ENCODE data around the gene UBAP2. TPM values are rescaled to one million over a fixed set of nuclear protein-coding genes. Genes with fewer than 3 reads are reported as not detected.

UBAP2 gene
- polyA plus RNA-seq, 1 of the 3 experiments (the other 2 are of a cell fraction): 15.8 TPM

- H3K4me1 ChIP-seq (ENCODE audit: control insufficient read depth in 1 of 2, insufficient read depth in 2 of 2, low read depth in 1 of 2, low read length in 1 of 2): no peaks in the 10 kb centered on the region
- peaks cover 5% of the 10 kb centered on the region for H3F3A ChIP-seq (replicated peaks; ENCODE audit: insufficient read depth)
- no peaks in the 10 kb centered on the region for H3K9me2 ChIP-seq
- no peak for TF ChIP-seq RAD21 (IDR thresholded peaks at IDR 0.05; ENCODE audit: low read length)
- TF ChIP-seq FOSL2 (IDR thresholded peaks at IDR 0.05; ENCODE audit: borderline replicate concordance, low read depth): peak; percentile 51; the same call in 1 of the 2 replicates
- no peak for TF ChIP-seq TAF1 (IDR thresholded peaks at IDR 0.05; ENCODE audit: borderline replicate concordance, low read depth, low read length)
- TF ChIP-seq YY1 (IDR thresholded peaks at IDR 0.05; ENCODE audit: low read depth): no peak
- TF ChIP-seq TCF12 (IDR thresholded peaks at IDR 0.05): peak; percentile 38; the same call in 1 of the 2 replicates
- no peak for TF ChIP-seq TEAD4 (IDR thresholded peaks at IDR 0.05; ENCODE audit: borderline replicate concordance, insufficient read depth)
- no peak for TF ChIP-seq FOXM1 (IDR thresholded peaks at IDR 0.05; ENCODE audit: low read depth)
- H4K20me1 ChIP-seq (ENCODE audit: insufficient read depth): no peaks in the 10 kb centered on the region
- WGBS (ENCODE audit: low lambda C conversion rate): 58% methylated on average over 4 of the region's 5 CpGs
- DNase-seq: no peak
- ChIA-PET POLR2A (interaction anchor here (1.9 kb wide), 1 partner anchor 24 kb away, joined by 8 read pairs; the partner anchor contains the start of gene UBAP2), CTCF (interaction anchor here (0.7 to 2.9 kb wide), 21 partner anchors 8 to 259 kb away, joined by 3 to 32 read pairs (median 5); partner anchors contain the start of genes DCAF12, UBAP2 and UBE2R2)
- H3K4me2 ChIP-seq: peak overlapping the region; percentile 15; the same call in 1 of the 2 replicates
- H3K9ac ChIP-seq: no peak overlapping the region
- H3K9me3 ChIP-seq: no peaks in the 10 kb centered on the region
- H3K36me3 ChIP-seq (replicated peaks in 1 of 2; ENCODE audit: control insufficient read depth in 1 of 2, insufficient read depth in 2 of 2, low read length in 1 of 2): no peaks in the 10 kb centered on the region
- H3K4me3 ChIP-seq (ENCODE audit: low read depth in 2 of 2, low read length in 1 of 2): no peak overlapping the region
- H3K27me3 ChIP-seq (ENCODE audit: insufficient read depth): no peaks in the 10 kb centered on the region
- H2AFZ ChIP-seq (ENCODE audit: low read depth): peak overlapping the region; percentile 84
- H3K27ac ChIP-seq (ENCODE audit: low read depth in 2 of 2, low read length in 1 of 2): 0 out of 4 replicates have a peak overlapping the region, but pooled peaks of 1 of the 2 experiments have one; percentile 7
- H3K79me2 ChIP-seq (ENCODE audit: insufficient read depth): no peaks in the 10 kb centered on the region
These were observed 24.3 kb upstream of the UBAP2 start for GRCh38 chr9:34072868-34073590.

GRCh38 chr9:34072410-34072809 lies 23.7 kb upstream of the UBAP2 start:
- Histone ChIP-seq H3K9ac (no peak overlapping the region), H3K4me1 (ENCODE audit: control insufficient read depth in 1 of 2, insufficient read depth in 2 of 2, low read depth in 1 of 2, low read length in 1 of 2) (no peaks in the 10 kb centered on the region), H3F3A (replicated peaks; ENCODE audit: insufficient read depth) (peaks cover 5% of the 10 kb centered on the region), H2AFZ (ENCODE audit: low read depth) (peak overlapping the region; percentile 84), H3K9me2 (no peaks in the 10 kb centered on the region), H3K27ac (ENCODE audit: low read depth in 2 of 2, low read length in 1 of 2) (no peak overlapping the region), H3K36me3 (replicated peaks in 1 of 2; ENCODE audit: control insufficient read depth in 1 of 2, insufficient read depth in 2 of 2, low read length in 1 of 2) (no peaks in the 10 kb centered on the region), H3K4me2 (no peak overlapping the region), H4K20me1 (ENCODE audit: insufficient read depth) (no peaks in the 10 kb centered on the region), H3K79me2 (ENCODE audit: insufficient read depth) (no peaks in the 10 kb centered on the region), H3K9me3 (no peaks in the 10 kb centered on the region), H3K27me3 (ENCODE audit: insufficient read depth) (no peaks in the 10 kb centered on the region), H3K4me3 (ENCODE audit: low read depth in 2 of 2, low read length in 1 of 2) (no peak overlapping the region)
- CTCF ChIA-PET: interaction anchor here (1.2 to 2.9 kb wide), 5 partner anchors 16 to 259 kb away, joined by 3 to 32 read pairs (median 8); partner anchors contain the start of gene DCAF12
- WGBS (ENCODE audit: low lambda C conversion rate): 100% methylated on average over 2 of the region's 2 CpGs
- no peak for TF ChIP-seq ELF1 (IDR thresholded peaks at IDR 0.05)
- TF ChIP-seq ZBTB33 (IDR thresholded peaks at IDR 0.05; ENCODE audit: borderline replicate concordance, low read depth): no peak
- TF ChIP-seq FOSL2 (IDR thresholded peaks at IDR 0.05; ENCODE audit: borderline replicate concordance, low read depth): no peak
- no peak for TF ChIP-seq MAX (IDR thresholded peaks at IDR 0.05; ENCODE audit: low read depth)
- TF ChIP-seq MEF2A (IDR thresholded peaks at IDR 0.05; ENCODE audit: borderline replicate concordance, low read depth): no peak
- no peak for TF ChIP-seq PBX3 (IDR thresholded peaks at IDR 0.05)
- TF ChIP-seq RFX5 (IDR thresholded peaks at IDR 0.05; ENCODE audit: low read length): no peak
- no peak for TF ChIP-seq GATA2 (CRISPR knock-in tag; IDR thresholded peaks at IDR 0.05)
- no peak for TF ChIP-seq REST (IDR thresholded peaks at IDR 0.05; ENCODE audit: low read depth, low read length)
- TF ChIP-seq CTCF (IDR thresholded peaks at IDR 0.05): no peak
- TF ChIP-seq JUND (IDR thresholded peaks at IDR 0.05): no peak
- no peak for TF ChIP-seq RXRA (IDR thresholded peaks at IDR 0.05; ENCODE audit: borderline replicate concordance, low read depth)
- DNase-seq: no peak
- POLR2A ChIA-PET: no interaction called here
